NCI-H2081 (cell line): ENCODE data around the gene DPEP2.
"Not testable (repeated sequence)": the region's sequence is repeated elsewhere in the genome, so short reads cannot be mapped to it uniquely, and the experiment has no call there.

Source experiments
- DNase-seq, 2 experiments: peaks; one replicate each; lab custom pipeline; 2025; lab: John Stamatoyannopoulos, UW

Gene DPEP2

DNA sequence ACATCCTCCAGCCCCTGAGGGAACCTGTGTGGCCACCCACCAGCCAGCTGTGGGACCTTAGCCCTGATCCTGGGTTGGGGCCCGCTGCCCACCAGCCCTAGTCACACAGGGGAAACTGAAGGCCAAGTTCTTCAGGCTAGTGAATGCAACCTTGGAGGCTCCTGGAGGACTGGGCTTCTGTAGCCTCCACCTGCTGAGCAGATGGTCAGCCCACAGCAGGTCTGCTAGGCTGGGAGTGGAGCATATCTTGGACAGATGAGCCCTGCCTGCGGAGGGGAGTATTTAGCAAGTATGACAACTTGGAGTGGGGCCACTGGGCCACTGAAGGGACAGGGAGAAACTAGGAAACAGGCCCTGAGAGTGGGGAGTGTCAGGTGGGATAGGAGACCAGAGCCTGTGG lies 23.1 kb downstream of the DPEP2 start:
- no peak for DNase-seq

DNA sequence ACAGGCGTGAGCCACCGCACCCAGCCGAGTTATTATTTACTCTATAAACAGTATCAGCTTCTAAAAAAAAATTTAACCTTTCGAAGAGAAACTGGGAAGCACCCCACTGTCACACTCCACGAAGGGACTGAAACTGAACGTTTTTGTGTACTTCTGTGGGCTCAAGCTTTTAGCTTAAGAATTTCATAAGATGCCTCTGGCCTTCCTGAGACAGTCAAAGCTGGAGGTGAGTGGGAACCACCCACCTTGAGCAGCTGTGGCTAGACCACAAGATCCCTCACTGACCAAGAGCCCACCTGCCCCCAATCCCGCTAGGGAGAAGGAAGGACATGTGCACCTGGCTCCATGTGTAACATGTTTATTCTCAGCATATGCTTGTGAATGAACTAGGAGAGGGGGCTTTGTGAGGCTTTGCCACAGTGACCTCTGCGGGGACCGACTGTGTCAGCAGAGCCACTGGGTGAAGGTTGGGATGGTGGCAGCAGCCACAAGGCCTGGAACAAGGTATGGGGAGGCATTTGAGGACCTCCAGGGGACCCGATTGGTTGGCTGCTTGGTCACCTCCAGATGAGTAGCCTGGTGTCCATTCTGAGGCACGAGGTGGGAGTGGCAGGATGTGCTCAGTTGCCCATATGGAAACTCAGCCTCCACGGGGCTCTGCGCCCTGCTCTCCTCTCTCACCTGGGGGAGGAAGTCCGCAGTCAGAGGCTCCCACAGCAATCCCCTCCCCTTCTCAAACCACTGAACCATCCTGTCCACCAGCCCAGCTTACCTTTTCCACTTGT lies 23.8 kb downstream of the DPEP2 start:
- DNase-seq, result no peak

DNA sequence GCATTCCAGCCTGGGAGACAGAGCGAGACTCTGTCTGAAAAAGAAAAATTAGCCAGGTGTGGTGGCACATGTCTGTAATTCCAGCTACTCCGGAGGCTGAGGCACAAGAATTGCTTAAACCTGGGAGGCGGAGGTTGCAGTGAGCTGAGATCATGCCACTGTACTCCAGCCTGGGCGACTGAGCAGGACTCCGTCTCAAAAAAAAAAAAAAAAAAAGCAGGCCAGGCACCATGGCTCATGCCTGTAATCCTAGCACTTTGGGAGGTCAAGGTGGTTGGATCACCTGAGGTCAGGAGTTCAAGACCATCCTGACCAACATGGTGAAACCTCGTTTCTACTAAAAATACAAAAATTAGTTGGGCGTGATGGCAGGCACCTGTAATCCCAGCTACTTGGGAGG lies 27.0 kb downstream of the DPEP2 start:
- DNase-seq, result not testable (repeated sequence)

DNA sequence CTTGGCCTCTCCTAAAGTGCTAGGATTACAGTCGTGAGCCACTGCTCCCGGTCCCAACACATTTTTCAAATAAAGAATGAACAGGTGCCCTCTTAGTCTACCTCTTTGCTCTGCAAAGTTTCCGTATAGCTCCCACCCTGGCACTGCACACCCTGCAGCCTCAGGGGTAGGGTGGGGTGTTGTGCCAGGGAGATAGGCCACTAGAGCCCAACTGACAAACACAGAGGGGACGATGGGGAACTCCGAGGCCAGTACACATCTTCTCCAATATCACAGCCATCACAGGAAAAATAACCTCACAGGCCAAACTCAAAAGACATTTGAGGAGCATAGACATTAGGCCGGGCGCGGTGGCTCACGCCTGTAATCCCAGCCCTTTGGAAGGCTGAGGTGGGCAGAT lies 28.2 kb downstream of the DPEP2 start:
- DNase-seq, result no peak

DNA sequence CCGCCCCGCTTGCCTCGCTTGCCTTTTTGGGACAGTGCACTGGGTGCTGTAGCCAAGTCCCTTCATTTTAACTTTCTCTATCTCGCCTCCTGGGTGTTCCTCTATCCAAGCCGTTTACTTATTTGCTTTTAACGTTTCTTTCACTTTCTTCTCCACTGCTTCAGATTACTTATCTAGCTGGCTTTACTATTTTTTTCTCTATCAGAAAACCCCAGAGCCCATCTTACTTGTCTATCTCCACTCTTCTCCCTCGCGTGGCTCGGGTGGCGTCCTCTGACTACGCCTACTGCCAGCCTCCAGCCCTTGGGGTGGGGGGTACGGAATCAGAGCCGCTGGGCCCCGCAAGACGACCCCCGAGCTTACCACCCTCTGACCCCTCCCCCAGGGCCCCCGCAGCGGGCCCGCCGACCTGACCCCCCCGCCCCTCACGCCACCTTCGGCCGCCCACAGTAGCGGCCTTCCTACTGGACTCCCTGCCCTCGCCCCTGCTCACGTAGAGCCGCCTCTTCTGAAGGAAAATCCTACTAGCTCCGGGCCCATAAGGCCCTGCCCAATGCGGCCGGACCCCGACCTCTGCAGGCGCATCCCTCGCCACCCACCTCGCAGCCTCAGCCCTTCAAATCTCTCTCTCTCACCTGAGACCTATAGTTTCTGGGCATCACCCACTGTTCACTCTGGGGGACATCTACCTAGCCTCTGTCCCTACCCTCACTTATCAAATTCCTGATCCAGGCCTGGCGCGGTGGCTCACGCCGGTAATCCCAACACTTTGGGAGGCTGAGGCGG lies 29.8 kb downstream of the DPEP2 start:
- DNase-seq, result no peak

DNA sequence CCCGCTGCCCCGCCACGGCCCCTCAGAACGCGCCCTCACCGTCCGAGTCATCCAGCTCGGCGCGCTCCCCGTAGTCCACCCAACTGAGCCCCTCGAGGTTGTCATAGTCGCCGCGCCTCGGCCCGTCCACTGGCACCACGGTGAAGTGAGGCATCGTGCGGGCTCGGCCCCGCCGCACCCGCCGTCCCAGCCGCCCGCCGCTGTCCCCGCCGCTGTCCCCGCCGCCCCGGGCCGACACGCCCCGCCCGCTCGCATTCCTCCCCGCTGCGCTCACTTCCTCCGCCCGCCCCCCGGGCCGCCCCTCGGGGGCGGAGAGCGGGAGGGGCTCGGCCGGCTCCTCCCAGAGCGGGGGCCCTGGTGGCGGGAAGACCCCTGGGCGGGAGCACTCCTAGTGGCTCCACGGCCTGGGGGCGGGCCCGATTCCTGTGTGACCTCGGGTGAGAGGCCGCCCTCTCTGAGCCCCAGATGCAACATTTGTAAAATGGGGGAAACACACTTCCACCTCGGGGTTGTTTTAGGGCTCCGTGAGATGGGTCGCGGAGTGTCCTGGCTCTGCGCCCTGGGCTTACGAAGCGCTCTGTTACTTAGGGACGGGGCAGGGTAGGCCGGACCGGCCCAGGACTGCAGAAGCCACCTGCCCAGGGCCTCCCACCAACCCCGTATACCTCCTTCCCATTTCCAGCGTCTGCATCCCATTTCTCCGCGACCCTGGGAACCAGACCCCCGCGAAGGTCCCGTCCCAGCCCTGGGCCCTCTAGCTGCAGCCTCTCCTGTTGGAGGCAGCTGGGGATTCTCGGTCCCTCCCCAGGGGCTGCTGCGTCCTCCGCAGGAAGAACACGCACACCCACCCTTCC lies 30.7 kb downstream of the DPEP2 start, which contains the start of gene SLC12A4:
Gene SLC12A4 (minus strand): TSS at position 238 of the 854 bp plus-strand sequence. CDS start 84 bp downstream, at position 154.
- no peak for DNase-seq

DNA sequence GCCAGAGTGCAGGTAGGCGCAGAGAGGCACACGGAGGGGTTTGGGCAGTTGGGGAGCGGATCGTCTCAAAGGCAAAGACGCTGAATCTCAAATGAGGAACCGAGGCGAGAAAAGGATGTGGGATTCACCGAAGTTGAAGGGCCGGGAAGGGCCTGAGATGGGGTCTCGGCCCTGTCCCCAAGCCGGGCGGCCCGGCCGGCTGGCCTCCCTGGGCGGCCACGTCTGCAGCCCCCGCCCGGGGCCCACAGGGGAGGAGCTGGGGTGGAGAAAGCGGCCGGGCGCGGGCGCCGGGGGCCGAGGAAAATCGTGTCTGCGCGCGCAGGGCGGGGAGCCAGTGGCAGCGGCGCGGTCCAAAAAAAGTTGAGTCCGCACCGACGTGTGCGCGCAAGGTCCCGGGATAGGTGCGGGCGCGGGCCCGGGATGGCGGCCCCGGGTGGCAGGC lies 31.3 kb downstream of the DPEP2 start:
- DNase-seq, result no peak

DNA sequence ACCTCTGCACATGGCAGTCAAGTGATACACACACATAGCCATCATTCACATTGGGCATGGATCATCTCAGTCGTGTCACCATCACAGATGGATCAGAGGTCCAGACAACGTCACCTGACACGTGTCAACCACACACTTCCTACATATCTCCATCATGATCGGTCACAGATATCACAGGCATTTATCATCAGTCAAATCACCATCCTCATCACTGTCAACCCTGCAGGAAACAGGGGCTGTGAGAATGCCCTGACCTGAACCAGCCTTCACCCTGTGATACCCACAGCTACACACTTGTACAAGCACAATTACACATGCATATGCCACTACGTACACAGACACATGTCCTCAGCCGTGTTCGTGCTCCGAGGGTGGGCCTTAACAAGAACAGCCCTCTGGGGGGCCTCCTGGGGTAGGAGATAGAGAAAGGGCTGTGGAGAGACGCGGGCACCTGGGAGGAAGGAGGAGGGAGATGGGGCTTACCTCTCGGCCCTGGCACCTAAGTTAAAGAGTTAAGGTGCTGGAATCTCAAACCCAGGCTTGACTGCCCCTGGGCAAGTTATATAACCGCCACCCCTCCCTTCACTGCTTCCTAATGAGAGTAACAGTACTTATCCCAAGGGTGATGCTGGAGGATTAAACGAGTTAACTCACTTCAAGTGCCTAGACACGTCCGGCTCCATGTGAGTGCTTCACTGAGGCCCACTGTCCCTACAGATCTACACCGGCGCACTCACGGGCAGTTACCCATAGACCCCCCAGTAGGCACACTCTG lies 31.9 kb downstream of the DPEP2 start:
- no peak for DNase-seq

DNA sequence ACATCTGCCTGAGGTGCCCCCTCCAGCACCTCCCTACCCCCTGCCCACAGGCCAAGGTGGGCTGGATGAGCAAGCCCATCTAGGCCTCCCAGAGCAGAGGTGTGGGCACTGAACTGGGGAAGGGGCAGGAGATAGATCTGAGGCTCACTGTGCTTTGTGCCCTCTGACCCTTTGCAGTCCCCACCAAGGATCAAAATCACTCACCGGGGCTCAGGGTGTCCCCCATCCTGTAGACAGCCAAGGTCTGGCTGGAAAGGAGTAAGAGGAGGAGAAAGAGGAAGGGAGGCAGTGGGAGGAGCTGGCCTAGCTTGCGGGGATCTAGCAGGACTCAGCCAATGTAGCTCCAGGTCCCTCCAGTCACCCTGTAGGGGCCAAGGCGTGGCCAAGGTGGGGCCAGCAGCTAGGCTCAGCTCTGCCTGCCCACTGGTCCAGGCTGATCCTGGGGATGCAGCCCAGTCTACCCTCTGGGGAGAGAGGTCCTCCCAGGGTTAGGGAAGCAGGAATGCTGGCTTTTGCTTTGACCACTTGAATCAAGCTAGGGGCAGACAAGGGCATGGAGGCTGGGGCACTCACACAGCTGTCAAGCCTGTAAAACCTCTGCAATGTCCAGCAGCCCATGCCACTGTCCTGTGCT lies 32.6 kb downstream of the DPEP2 start:
- DNase-seq, result no peak

DNA sequence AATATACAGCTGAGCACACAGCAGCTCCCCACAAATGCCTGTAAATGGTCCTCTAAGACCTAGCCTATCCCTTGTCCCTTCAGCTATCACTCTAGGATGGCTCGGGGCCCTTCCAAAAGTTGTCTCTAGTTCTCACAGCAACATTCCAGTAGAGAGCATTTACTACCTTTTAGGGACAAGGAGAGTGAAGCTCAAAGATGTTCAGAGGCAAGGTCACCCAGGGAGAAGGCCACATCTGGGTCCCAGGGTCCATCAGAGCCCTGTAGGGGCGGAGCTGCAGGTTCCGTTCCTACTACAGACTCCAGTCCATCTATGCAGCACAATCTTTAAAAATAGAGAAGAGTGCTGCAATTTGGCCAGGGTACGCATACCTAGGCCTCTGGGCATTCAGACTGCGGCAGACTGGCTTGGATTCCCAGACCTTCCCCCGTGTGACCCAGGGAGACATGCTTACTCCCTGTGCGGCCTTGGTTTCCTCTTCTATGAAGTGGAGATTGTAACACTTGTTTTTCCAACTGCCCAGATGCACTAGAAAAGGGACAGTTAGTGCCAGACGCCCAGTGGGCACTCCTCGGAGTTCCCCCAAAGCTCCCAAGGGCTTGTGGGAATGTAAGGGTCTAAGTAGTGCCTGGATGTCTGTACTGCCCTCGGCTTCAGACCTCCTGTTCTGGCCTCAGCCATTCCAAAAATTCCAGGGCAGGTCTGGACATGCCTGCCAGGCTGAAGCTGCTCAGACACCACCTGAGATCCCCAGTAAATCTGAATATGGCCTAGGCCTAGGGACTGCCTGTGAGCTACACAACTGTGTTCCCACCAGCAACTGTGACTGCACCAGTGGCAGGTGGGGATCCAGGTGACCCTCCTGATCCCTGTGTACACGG lies 33.4 kb downstream of the DPEP2 start:
- DNase-seq, result no peak

DNA sequence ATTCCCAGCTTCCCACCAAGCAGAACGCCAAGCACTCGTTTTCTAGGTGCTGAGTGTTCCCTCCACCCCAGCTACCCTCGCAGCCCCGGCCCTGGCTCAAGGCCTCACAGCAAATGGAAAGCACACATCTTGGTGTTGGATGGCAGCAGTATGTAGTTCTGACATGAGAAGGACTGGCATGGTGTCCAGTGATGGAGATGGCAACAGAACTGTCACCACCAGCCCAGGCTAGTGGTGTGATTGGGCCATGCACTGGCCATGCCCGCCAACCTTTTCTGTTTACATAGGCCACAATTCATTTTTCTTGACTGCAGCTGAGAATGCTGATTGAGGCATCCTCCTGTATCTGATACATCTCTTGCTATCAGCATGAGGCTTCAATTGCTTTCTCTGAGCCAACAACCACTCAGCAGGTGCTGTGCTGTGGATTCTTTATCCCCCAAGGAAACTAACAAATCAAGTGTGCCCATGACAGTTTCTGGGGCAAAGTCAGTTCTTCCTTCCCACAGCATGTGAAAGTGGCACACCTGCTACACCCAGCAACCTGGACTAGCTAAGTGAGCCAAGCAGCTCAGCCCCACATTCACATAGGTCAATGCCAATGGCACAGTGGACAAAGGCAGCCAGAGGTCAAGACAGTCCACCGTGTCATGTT lies 34.7 kb downstream of the DPEP2 start:
- DNase-seq, result peak in 1 of 2 experiments; percentile 5

DNA sequence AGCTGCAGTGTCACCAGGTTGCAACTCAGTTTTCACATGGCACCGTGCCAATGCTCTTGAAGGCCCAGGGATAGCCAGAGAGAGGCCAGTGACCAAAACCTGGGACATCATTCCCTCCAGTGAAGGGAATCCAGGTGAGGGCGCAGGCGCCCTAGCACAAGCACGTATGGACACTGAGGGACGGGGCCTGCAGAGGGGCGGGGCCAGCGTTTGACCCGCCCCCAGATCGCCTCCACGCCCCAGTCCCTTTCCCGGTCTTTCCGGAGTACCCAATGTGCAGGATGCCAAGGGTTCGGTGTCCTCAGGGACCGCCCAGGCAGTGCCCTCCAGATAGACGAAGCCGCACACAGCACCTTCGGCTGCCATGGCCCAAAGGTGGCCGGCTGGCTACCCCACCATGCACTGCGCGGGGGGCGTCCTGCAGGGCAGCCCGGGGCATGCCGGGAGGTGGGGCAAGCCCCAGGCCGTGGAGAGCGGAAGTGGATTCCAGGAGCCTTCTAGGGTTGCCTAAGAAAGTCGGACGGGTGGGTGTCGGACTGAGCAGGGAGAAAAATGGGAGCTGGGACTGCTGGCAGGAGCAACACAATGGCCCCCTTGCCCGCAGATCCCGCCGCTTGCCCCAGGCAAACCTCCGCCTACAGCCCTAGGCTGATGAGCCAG lies 35.5 kb downstream of the DPEP2 start:
- DNase-seq, result no peak

DNA sequence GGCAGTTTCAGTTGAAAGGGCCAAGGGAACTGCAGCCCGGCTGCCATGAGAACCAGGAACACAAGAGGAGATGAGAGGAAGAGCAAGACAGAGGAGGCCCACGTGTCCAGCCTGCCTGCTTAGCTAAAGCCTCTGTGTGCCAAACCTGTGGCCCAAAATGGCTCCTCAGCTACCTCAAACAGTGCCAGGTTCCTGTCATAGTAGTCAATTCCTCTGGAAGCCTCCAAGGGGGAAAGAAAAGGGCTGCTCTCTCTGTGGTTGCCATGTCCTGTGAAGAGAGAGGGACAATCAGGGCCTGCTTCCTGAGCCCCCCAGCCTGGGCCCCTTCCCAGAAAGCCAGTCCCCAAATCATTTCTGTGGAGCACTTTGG lies 36.0 kb downstream of the DPEP2 start:
- no peak for DNase-seq

DNA sequence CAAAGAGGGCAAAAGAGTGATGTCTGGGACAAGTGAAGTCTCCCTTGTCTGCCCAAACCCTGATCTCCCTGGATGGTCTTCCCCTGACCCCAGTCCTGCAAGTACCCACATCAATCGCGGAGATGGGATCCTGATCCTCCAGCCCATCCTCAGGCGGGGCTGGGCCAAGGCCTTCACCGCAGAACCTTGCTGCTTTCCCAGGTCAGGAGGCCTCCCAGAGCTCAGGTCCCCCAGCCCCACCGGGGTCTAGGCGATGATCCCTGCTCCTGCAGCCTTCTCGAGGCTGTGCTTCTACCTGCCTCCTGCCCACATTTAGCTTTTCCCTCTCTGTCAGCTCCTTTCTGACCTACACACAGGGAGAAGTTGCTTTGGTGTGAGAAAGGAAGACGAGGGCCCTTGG lies 37.1 kb downstream of the DPEP2 start:
- DNase-seq, result no peak

DNA sequence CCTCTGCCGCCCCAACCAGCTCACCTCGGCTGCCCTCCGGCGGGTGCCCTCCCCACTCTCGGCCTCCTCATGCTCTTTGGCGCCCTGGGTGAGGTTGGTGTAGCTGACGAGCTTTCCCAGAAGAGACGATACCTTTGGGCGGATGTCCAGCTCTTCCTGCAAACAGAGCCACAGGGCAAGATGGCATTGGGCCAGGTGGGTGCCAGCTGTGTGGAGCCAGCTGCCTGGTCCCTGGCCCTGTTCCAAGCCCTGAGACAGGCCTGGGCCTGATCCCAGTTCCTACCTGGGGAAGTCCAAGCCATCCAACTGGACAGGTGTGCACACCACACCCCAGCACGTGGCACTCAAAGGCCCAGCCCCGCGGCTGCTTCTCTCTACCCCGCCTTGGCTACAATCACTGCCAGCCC lies 37.7 kb downstream of the DPEP2 start:
- peak; percentile 96 to 98 for DNase-seq

DNA sequence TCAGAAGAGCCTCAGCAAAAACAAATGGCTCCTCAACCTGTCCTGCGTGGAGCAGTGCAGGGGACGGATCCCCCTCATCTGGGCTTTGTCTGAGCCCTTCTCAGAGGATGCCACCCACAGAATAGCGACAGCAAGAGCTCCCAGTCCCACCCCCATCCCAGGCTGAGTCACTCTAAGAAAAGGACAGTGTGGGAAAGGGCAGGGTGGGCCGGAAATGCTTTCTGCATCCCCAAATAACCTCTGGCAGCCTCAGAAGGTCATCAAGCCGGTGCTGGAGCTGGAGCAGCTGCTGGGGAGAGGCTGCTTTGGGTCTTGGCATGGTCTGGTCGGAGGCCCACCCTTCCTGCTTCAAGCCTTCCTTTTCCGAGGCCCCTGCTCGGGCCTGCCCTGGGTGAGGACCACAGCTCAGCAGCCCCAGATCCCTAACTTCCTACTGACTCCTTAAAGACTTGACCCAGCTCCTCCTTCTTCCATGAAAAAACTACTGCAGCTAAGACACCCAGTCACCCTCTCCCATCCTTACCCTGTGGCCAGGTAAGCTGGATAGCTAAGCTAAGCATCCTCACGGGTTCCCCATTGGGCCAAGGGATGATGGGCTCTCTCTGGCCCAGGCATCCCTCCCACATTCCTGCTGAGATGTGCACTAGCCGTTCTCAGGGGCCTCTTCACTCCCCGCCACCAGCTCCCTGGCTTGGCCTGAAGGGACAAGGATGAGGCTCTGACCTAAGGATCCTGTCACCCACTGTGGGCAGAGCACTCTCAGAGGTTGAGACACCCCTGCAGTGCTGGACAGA lies 39.6 kb downstream of the DPEP2 start:
- DNase-seq, result no peak

DNA sequence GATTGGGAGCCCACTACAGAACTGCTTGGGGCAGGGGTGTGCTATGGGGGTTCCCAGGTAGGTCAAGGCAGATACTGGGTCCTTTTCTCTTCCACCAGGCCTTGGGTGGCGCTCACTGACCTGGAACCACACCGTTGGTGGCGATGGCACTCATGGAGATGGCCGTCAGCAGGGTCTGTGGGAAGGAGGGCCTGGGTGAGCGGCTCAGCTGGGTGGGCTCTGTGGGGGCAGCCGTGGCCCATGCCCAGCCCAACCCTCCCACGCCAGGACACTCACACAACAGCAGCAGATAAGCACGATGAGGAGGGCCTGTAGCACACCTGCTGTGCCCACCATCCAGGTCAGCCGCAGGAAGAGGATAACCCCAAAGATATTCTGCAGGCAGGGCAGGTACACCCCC lies 41.7 kb downstream of the DPEP2 start:
- no peak for DNase-seq
